ENCODE results near the gene TMEM229B.

TMEM229B gene

GRCh38 chr14:67487937-67488893 lies at the start of gene TMEM229B:
Gene TMEM229B (minus strand): TSS chr14:67488721. CDS start chr14:67473923, 14,798 bp downstream.
- peak; percentile 40 to 61 for DNase-seq

- DNase-seq, result no peak
Measured at GRCh38 chr14:67537736-67538135, 49.2 kb upstream of the TMEM229B start.

DNA sequence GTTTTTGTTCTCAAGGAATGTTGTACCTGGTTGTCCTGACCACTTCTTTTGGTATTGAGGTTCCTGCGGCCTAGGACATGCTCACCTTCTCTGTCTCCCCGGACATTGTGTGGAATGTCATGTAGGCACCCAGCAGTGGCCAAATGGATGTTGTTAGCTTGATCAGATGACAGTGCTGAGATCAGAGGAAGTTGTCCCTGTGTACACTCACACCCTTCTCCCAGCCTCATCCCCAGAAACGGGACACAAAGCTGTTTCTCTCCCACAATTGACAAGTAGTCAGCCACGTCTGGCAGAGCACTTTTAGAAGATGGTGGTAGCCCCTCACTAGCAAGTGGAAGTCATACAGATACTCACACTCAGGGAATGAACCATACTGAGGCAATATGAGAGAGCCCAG lies 47.6 kb upstream of the TMEM229B start:
- no peak for DNase-seq

DNA sequence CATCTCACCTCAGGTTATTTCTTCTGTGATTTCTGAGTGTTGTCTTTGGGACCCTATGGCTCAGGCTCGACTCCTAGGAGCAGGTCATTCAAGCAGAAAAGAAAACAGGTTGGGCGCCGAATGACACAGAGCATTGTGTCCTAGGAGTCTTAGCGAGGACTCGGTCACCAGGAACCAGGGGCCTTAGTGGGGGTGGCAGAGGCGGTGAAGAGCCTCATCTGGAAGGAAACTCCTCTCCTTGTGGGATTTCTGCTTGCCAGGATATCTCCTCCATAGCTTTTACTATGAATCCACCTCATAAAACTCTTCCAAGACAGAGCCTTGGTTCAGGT lies 45.2 kb upstream of the TMEM229B start:
- no peak for DNase-seq

GRCh38 chr14:67532998-67533753 lies 44.7 kb upstream of the TMEM229B start, which contains the start of gene PLEKHH1:
Gene PLEKHH1 (plus strand): TSS chr14:67533290. CDS start chr14:67541868, 8,578 bp downstream.
- peak; percentile 74 to 78 for DNase-seq

DNA sequence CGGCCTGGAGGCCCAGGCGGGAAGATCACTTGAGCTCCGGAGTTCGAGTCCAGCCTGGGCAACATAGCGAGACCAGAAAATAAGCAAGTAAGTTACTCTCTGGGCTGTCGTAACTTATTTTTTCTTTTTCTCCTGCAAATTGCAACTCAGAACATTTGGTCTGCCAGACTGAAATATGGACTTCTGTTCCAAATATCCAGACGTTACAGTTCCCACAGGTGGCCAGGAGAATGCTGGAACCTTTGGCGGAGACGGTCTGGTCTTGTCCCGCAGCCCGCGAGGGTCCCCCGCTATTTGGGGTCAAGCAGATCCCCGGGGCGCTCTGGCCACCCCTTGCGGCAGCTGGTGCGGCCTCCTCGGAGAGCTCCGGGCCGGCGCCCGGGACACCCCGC lies 44.1 kb upstream of the TMEM229B start:
- no peak for DNase-seq

DNA sequence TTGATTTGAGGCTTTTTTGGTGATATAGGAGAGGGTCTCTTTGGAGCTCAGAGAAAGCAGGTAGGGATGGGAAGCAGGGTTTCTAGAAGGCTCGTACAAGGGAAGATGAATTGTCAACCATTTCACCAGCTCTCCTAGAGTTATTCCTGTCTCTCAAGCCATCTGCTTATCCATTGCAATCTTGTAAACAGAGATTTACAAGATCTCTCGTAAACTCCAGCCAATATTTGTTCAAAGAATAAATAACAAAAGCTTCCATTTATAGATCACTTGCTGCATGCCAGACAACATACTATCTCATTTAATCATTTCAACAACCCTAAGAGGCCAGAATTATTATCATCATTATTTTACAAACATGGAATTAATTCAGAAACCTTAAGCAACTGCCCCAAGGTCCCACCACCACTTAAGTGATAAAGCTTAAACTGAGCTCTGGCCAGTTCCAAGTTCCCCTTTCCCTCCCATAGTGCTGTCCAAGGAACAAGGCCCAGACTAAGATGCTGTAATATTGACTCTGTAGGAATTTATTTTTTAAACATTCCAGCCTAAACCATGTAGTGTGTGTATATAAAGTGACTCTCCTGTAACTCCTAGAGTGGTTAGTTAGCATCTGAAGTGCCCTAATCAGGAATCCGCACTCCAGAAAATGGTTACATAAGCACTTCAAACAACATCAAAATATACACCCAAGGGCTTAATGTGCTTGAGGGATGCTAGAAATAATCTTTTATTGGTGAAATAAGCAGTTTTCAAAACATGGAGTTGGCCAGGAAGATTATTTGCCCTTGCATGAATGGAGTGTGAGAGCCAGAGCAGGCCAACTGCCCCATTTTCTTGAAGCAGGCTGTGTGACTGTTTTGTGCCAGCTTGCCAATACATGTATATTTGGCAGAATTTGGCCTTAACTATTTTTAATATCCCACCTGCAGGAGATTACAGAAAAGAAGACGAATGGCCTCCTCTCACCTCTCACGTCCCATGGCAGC lies 41.7 kb upstream of the TMEM229B start:
- no peak for DNase-seq

DNA sequence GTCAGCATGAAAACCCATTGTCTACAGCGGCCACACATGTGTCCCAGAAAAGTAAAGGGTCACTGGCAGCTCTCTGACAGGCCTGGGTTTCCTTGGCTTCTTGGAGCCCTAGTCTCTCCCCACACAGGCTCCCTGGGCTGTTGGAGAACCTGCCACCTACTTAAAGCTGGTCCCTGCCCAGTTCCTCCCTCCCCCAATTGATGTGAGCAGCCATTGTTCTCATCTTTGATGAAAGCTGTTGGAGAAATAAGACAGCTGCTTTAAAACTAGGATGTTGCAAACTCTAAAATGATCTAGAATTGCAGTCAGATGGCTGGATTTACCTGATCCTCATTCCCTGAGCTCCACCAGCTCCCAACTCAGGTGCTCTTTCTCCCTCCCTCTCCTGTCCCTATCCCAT lies 39.8 kb upstream of the TMEM229B start:
- DNase-seq, result no peak

DNA sequence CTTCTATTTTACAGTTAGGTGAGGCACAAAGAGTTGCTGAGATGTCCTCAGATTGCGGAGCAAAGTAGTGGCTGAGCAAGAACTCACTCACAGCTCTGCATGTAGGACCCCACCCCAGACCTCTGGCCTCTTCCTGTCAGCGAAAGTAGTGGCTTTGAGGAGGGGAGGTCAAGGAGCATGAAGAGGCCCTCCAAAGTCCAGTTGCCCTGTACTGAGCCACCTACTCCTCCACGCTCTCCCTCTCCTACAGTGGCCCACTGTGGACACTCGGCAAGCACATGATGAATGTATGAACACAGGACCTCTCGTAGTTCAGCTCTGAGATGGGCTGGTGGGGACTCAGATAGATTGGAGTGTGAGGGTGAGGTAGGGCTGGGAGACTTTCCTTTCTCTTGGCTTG lies 39.2 kb upstream of the TMEM229B start:
- DNase-seq, result no peak

DNA sequence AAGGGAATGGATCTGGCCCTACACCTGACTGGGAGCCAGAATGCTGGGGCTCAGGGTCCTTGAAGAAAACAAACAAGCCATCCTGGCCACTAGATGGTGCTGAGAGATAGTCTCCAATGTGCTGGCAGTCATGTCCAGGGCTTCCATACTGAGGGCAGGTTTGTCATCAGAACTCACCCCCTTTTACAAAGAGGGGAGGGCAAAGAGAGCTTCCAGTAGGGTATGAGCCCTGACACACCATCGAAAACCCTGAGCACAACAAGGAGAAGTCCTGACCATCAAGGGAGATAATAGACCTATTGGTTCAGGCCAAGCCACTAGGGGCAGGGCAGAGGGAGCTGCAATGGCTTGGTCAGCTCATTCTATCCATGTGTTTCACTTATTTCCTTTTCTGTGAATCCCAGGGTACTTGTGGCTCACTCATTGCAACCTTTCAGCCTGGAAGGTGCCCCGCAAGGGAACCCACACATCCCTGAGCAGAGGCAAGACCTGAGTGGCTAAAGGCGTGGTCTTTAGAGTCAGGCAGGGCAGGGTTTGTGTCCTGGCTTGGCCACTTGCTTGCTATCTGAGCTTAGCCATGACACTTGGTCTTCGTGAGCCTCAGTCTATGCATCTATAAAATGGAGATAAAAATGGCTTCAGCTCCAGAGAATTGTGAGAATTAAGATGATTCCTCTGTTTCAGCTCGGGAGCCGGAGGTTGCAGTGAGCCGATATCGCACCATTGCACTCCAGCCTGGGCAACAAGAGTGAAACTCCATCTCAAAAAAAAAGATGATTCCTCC lies 38.3 kb upstream of the TMEM229B start:
- DNase-seq, result peak; percentile 7 to 53

- no peak for DNase-seq
Measured at GRCh38 chr14:67526181-67526580, 37.7 kb upstream of the TMEM229B start.

DNA sequence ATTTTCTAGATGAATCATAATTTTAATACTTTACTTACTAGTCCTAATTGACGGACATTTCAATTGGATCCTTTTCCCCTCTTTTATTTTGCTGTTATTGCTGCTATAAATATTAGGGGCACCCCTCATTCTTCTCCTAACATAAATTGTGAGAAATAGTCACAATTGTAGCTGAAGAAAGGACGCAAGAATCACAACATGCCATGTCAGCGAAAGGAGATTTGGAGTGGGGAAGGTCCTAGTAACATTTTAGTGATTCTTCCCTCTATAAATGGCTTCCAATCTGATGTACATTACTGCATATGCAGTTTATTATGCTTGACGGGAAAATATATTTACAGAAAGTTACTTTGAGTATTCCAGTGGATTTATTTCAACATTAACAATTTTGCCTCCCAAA lies 36.9 kb upstream of the TMEM229B start:
- no peak for DNase-seq

DNA sequence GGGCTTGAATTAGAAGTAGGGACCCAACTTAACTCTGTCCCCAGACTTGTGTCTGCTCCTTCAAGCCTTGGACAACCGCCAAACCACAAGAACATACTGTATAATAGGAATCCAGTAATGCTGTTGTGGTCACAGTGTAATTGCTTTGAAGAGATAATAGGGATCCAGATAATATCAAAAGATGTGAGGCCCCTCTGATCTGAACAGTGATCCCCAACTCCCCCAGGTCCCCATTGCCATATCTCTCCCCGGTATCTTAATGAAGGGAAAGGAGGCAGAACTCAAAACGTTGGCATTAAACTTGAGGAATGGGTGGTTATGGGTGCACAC lies 36.1 kb upstream of the TMEM229B start:
- DNase-seq, result peak in 1 of 2 donors; percentile 32

DNA sequence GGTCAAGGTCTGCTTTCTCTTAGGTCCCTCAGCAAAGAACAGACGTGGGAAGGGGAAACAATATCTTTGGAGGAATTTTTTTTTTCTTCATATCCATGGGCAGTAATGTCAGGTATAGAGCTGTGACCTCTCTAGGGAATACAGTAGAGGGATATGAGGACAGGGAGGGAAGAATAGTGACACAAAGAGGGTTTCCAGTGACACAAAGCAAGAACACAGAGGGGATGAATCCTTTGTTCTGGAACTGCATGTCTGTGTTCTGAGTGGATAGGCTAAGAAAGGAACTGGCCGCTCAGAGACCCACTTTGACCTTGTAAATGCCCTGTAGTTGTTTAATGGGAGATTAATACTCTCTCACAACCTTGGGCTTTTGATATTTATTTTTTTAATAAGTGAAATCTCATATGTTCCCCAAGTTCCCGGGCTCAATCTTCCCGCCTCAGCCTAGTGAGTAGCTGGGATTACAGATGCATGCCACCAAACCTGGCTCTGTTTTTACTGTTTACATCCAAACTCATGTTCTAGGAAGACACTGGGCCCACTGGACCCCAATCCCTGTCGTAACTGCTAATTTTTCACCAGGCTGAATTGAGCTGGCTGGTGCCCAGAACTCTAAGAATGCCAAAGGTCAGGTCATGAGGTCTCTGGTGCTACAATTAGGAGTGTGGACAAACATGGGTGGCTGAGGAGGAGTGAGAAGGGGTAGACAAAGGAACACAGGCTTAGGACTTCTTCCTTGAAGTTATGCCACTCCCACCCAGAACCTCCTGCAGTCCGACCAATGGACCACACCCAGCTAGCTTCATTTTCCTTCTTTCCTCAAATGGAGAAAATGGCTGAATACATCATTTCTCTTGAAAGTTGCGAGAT lies 35.5 kb upstream of the TMEM229B start:
- no peak for DNase-seq

GRCh38 chr14:67522270-67522669 lies 33.7 kb upstream of the TMEM229B start:
- DNase-seq, result no peak

DNA sequence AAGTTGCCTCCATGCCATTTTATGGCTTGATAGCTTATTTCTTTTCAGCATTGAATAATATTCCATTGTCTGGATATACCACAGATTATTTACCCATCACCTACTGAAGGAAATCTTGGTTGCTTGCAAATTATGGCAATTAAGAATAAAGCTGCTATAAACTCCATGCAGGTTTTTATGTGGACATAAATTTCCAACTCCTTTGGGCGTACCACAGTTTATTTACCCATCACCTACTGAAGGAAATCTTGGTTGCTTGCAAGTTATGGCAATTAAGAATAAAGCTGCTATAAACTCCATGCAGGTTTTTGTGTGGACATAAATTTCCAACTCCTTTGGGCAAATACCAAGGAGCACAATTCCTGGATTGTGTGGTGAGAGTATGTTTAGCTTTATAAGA lies 32.0 kb upstream of the TMEM229B start:
- DNase-seq, result no peak

- no peak for DNase-seq
Measured at GRCh38 chr14:67519406-67519805, 30.9 kb upstream of the TMEM229B start.

DNA sequence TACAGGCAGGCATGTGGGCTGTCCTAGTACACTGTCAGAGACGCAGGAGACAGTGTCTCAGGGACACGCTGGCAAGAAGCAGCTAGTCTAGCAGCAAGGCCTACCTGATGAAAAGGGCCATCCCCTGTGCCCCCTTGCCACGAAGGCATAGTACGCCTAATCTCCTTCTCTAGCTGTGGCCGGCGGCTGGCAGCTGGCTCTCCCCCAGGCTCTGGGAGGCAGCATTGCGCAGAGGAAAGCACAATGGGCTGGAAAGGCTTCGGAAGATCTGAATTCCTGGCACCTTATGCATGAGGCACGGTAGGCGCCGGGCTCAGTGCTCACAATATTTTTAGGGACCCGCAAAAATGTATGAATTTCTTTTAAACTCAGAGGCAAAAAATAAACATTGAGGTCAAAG lies 28.6 kb upstream of the TMEM229B start:
- DNase-seq, result no peak

DNA sequence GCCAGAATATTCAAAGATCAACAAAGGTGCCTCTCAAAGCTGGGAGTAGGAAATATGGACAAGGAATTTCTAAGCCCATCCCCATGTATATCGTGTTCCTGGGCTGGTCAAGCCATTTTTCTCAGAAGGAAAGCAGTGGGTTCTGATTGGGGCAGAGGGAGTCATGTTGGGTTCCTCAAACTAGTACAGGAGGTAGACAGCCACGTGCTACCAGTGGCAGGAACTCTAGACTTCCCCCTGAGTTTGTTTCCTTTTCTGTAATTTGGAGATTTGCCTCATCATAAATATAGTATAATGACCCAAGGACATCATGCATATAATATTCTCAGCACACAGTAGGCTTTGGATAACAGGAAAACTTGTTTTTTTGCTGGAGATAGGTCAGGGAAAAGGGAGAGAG lies 28.2 kb upstream of the TMEM229B start:
- DNase-seq, result peak; percentile 41 to 57

DNA sequence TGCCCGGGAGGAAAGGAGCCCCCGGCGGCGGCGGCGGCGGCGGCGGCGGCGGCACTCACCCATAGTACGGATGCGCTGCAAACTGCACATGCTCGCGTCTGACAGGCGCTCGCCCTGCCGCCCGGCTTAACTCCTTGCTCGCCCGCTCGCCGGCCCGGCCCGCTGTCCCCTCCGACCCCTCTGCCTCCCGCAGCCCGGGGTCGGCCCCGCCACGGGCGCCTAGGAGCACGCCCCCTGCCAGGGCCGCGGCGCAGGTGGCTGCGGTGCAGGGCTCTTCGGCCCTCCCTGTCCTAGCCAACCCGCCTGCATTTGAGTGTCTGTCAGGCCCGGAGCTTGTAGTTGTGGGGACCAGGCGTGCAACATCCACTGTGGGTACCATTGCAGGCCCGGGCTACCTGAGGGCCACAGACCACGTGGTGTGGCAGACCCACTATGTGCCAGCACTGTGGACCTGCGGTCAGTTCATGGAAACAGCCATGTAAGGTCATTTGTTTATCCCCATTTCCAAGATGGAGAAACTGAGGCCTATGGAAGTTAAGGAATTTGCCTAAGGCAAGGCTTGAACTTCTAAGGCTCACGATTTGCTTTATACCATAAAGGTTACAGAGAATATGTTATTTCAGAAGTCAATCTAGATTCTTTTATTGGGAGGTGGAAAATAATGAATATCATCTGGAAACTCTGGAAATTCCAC lies 27.0 kb upstream of the TMEM229B start:
- no peak for DNase-seq
